GM21390 (cell line): ENCODE measurements around the gene TSC22D2.
"Not testable (repeated sequence)": the region's sequence is repeated elsewhere in the genome, so short reads cannot be mapped to it uniquely, and the experiment has no call there.

ENCODE experiments used
- ATAC-seq: cut with Tn5 transposase; IDR thresholded peaks from one replicate; pipeline ENCODE4 v1.9.1; 2021; ENCODE audit not compliant: unreplicated experiment

Gene TSC22D2

DNA sequence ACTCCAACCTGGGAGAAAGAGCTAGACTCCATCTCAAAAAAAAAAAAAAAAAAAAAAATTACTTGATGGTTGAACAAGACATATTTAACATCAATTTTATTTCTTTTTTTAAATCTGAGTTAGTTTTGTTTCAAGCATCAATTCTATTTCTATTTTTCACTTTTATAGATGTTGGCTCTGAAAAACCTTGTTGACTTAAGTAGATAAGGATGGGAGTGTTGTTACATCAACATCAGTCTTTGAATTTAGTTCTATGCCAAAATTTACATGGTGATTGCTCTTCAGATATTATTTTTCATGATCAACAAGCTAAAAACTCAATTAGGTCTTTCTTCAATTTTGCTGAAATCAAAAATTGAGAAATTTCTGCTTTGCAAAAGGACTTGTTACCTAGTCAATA lies 71.3 kb downstream of the TSC22D2 start:
- no peak for ATAC-seq

DNA sequence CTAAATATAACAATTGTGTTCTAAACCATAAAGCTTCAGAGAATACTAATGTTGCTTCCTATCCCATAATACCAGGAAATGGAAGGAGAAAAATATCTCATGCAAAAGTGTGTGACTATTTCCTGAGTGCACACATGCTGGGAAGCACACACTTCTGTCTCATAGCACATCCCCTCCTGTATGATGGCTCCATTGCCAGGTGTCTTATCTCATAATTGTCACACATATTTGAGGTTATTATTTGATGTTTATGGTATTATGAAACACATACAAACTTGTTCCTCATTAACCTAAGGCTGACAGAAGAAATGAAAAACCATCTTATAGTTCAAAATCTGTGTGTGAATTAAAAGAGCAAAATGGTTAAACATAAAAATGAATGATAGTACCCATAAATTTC lies 72.8 kb downstream of the TSC22D2 start:
- no peak for ATAC-seq

DNA sequence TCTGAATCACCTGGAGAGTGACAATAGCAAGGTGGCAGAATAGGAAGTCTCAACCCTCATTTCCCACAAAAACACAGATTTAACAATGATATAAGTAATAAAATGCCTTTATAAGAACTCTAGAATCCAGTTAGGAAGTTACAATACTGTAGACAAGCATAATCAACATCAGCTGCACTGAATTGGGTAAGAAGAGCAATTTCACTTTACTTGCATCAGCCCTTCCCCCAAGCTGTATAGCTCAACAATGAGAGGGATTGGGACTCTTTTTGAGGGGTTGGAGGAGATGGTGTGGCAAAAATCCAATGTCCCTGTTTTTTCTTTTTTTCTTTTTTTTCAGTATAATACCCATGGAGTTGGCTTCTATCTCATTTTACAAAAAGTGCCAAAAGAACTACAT lies 75.1 kb downstream of the TSC22D2 start:
- ATAC-seq = no peak

DNA sequence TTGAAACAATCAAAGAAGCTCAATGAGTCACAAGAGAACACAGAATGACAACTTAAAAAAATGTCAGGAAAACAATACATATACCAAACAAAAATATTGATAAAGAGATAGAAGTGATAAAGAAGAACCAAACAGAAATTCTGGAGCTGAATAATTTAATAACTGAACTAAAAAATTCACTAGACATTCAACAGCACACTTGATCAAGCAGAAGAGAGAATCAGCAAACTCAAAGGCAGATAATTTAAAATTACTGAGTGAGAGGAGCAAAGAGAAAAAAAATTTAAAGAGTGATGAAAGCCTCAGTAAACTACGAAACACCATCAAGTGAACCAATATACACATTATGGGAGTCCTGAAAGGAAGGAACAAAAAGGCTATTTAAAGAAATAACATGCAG lies 76.3 kb downstream of the TSC22D2 start:
- ATAC-seq = no peak

DNA sequence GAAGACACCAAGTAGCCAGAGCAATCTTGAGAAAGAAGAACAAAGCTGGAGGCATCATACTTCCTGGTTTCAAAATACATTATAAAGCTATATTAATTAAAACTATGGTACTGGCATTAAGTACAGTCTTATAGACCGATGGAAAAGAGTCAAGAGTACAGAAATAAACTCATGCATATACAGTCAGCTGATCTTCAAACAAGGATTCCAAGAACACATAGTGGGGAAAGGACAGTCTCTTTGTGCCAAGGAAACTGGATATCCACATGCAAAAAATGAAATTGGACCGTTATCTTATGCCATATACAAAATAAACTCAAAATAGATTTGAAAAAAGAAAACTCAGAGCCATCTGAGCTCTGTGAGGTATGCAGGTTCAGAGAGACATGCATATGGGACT lies 80.8 kb downstream of the TSC22D2 start:
- ATAC-seq = no peak

DNA sequence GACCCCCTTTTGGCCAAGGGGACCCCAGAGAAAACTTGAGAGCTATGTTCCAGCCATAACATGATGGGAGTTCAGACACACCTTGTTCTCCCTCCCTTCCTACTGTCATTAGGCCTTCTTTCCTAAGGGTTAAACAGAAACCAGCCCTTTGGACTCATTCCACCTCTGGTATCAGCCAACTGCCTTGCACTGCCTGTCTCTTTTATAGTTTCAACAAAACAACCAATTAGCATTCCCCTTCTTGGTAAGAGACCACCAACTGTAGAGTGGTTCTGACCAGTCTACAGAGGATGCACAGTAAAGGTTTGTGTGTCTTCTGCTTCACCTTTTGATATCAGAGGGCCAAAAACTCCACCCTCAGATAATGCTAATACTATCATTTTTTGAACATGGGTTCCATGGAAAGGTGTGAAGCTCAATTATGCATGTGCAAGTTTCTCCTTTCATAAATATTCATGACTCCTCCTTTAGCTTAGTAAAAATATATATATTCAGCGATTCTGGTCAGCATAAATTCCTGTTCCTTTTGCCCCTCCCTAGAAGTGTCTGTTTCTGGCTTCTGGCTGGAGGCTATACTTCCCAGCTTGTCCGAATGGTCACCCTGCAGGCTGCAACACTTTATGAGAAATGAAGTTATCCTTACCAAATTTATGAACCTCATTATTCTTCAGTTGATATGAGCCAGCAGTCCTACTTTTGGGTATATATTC lies 82.3 kb downstream of the TSC22D2 start:
- ATAC-seq = no peak

DNA sequence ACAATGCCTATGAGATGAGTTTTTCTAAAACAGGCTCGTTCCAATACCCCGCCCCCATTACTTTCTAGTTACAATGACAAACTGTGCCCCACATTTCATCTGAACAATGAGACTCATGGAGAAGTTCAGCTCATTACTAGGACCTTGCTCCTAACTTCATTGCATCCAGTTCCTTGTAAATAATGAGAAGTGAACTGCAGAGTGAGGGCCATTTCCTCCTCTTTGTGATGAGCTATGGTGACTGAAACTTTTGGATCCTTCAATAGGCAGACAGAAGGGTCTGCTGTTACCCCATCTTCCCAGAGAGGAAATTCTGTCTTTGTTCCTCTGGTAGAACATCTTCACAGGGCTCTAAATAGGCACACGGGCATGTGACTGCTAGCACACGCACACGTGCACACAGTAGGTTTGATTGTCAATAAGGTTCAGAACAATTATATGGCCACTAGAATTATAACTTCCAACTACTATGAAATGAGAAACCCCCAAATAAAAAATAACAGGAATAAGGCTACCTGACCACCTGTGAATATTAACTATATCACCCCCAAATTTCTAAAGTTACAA lies 86.4 kb downstream of the TSC22D2 start:
- no peak for ATAC-seq

DNA sequence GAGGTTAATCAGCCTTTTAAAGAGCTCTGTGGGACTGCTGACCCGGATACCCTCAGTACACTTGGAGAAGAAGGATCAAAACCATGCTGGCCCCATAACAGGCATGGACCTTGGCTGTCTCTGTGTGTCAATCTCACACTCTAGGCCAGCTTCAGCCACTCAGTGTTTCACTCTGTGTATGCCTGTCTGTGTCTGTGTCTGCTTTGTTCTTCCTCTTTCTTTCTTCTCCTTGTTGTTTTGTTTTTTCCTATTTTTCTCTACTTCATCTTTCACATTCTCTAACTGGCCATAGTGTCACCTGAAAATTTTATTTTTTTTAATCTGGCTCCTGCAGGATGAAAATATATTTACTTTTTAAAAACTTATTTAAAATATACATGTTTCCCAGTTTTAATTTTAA lies 87.1 kb downstream of the TSC22D2 start:
- no peak for ATAC-seq

DNA sequence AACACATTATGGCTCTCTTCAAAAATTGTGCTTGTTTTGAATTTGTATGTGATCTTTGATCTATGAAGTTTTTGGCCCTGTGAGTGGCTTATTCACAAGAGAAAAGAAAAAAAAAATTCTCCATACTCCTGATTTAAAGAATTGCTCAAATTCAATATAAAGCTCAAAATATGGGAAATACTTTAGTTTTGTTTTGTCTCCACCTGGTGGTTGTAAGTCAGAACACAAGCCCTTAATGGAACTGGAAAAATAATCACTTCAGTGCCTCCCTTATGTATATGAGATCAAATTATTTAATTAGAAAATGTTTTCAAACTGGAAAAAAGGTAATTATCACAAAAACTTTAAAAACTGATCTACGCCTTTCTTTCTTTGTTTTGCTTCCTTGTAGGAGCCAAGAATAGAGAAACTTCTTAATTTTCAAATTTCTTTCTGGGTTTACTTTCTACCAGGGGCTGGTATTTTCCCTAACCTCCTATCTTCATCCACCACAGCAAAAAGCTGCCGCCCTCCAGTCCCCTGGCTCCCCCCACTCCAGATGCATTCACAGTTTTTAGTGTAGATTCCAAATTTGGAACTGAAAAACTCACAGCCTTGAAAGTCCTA lies 87.6 kb downstream of the TSC22D2 start:
- ATAC-seq = no peak

DNA sequence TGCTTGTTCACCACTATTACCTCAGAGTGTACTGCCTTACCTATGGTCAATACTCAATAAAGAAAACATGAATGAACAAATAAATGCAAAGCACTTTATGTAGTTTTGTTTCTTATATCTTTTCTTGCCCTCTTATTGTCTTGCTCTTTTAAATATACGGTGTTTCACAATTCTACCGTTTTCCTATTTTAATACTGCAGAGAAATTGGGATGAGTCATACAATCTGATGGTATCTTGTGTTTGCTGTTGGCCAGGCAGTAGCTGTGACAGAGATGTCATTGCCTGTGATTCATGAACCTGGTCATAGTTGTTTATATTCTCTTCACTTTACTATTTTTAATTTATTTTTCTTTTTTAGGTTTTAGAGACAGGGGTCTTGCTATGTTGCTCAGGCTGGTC lies 89.9 kb downstream of the TSC22D2 start:
- ATAC-seq = no peak

DNA sequence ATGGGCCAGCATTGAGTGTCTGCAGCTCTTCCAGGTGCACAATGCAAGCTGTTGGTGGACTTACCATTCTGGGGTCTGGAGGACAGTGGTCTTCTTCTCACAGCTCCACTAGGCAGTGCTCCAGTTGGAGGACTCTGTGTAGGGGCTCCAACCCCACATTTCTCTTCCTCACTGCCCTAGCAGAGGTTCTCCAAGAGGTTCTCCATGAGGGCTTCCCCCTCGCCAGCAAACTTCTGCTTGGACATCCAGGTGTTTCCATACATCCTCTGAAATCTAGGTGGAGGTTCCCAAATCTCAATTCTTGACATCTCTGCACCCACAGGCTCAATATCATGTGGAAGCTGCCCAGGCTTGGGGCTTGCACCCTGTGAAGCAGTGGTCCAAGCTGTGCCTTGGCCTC lies 92.9 kb downstream of the TSC22D2 start:
- ATAC-seq = not testable (repeated sequence)

DNA sequence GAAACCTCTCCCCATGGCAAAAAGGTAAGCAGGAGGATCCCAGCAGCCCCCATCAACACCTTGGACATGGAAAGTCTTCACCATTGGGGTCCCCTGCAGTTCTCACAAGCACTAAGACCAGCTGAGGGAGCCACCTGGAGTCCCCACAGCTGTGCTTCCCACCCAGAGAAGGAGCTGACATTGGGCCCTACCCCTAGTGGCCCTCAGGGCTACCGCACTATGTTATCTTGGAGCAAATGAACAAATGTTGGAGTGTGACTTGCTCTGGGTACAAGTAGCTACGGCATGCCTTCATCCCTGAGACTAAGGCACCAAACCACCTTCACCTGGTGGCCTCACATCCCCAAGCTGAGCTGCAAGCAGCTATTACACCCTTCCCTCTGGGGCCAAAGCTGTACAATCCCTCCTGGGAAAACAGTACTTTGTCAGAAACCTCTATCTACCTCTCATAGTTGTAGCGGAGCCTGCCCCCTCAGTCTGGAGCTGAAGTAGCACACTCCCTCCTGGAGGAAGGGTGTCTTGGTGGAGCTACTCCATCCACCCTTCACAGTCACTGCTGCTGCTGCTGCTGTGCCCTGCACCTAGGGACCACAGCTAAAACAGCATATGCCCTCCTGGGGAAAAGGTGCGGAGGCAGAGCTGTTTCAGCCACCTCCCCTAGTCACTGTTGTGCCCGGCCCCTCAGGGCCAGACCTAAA lies 95.5 kb downstream of the TSC22D2 start:
- ATAC-seq = no peak

DNA sequence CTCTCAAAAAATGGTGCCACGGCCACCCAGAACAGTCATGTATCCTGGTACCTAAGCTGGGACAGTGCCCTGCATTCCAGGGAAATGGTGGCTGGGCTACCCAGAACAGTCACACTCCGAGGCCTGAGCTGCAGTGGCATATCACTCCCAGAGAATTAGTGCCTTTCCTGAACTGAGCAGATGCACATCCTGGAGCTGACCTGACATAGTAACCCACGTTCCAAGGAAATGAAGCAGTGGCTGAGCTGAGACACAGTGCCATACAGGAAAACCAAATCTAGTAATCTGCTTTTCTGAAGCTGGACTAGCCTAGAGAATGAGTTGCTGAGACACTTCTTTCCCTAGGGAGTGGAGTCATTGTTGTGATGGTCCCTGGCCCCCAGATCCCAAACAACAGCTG lies 96.4 kb downstream of the TSC22D2 start:
- no peak for ATAC-seq

DNA sequence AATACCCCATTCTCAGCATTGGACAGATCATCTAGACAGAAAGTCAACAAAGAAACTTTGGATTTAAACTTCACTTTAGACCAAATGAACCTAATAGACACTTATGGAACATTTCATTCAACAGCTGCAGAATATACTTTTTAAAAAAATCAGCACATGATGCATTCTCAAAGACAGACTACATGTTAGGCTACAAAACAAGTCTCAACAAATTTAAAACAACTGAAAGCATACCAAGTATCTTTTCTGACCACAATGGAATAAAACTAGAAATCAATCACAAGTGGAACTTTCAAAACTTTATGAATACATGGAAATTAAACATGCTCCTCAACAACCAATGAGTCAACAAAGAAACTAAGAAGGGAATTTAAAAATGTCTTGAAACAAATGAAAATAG lies 100.3 kb downstream of the TSC22D2 start:
- ATAC-seq = no peak

DNA sequence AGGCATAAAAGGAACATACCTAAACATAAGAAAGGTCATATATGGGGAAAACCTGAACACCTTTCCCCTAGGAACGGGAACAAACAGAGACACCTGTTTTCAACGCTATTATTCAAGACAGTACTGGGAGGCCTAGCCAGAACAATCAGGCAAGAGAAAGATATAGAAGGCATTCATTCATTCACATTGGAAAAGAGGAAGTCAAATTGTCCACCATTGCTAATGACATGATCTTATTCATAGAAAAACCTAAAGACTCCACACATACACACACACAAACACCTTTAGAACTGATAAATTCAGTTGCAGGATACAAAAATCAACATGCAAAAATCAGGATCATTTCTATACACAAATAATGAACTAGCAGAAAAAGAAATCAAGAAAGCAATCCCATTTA lies 101.7 kb downstream of the TSC22D2 start:
- no peak for ATAC-seq

DNA sequence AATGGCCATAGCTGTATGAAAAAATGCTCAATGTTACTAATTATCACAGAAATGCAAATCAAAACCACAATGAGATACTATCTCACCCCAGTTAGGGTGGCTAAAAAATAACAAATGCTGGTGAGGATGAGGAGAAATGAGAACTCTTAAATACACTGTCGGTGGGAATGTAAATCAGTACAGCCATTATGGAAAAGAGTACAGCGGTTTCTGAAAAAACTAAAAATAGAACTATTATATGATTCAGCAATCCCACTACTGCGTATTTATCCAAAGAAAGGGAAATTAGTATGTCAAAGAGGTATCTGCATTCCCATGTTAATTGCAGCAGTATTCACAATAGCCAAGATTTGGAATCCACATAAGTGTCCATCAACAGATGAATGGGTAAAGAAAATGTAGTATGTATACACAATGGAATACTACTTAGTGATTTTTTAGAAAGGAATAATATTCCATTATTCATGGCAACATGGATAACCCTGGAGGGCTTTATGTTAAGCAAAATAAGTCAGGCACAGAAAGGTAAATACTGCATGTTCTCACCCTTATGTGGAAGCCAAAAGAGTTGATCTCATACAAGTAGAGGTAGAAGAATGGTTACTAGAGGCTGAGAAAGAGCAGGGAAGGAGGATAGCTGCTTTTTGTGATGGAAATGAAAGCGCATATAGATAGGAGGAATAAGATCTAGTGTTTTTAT lies 103.2 kb downstream of the TSC22D2 start:
- ATAC-seq = no peak

DNA sequence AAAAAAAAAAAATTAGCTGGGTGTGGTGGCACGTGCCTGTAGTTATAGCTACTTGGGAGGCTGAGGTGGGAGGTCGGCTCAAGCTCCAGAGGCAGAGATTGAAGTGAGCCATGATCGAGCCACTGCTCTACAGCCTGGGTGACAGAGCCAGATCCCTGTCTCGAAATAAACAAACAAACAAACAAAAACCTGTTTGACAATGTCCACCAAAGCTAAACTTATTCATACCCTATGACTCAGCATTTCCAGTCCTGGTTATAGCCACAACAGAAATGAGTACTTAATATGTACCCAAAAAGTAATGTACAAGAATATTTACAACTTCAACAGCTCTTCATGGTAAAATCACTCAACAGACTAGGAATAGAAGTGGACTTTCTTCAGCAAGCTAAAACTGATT lies 107.1 kb downstream of the TSC22D2 start:
- ATAC-seq = no peak
